LNCaP clone FGC (cell line): ENCODE results near the gene FBXO28.
A peak's percentile ranks its signal among the peaks of the same experiment; 100 is the strongest.

ENCODE experiments used
- DNase-seq: peaks from one replicate; pipeline ENCODE4 v3.0.0-alpha.2; 2011; ENCODE audit warnings: low read depth
- H3K4me3 ChIP-seq: 2 replicates; pipeline ENCODE4 v1.5.1; 2011; ENCODE audit warnings: mild to moderate bottlenecking, low read depth, low read length, control low read depth
- CTCF ChIP-seq: IDR thresholded peaks from 2 replicates; pipeline ENCODE4 v1.5.1; 2012; ENCODE audit warnings: mild to moderate bottlenecking; ENCODE audit not compliant: control insufficient read depth, insufficient read depth; ENCODE audit errors: extremely low read depth

FBXO28 gene

DNA sequence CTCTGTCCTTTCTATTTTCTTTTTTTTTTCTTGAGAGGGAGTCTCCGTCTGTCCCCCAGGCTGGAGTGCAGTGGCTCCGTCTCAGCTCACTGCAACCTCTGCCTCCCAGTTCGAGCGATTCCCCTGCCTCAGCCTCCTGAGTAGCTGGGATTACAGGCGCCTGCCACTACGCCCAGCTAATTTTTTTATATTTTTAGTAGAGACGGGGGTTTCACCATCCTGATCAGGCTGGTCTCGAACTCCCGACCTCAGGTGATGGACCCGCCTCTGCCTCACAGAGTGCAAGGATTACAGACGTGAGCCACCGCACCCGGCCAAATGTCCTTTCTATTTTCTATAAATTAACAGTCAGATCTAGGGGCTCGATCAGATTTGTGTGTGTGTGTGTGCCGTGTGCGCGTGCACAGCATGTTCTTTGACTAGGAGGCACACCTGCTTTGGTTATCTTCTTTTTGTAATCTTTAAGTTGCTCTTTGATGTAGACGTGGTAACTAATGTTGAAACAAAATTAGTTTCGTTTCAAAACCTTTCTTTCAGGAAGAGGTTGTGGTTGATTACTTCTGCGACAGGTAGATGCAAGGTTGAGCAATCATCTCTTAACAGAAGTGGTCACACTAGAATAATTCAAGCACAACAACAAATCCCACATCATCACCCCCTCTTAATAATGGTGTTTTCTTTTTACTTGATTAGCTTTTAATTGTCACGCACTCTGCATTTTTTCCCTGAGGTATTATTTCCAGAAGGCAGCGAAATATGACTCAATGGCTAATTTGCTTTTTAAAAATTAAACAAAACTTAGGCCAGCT lies 68.3 kb downstream of the FBXO28 start:
- peak overlapping the region; percentile 97 for H3K4me3 ChIP-seq
- DNase-seq, result no peak
- TF ChIP-seq CTCF, result no peak

- DNase-seq, result peak; percentile 82
- TF ChIP-seq CTCF, result 0 out of 2 replicates have a peak, but pooled peaks have one; percentile 7
- peak within 1 kb of the TSS; percentile 97 for H3K4me3 ChIP-seq
Observed at GRCh38 chr1:224182866-224183590, 69.1 kb downstream of the FBXO28 start, which contains the start of gene DEGS1. Gene DEGS1, plus strand, starts transcription at chr1:224183240. Its CDS starts 97 bp downstream, at chr1:224183337.

- no peak for DNase-seq
- TF ChIP-seq CTCF, result 0 out of 2 replicates have a peak, but pooled peaks have one; percentile 33
- peak overlapping the region; percentile 97 for H3K4me3 ChIP-seq
Observed at GRCh38 chr1:224183591-224184312, 69.8 kb downstream of the FBXO28 start.

- no peak for TF ChIP-seq CTCF
- peak overlapping the region; percentile 97 for H3K4me3 ChIP-seq
Observed at GRCh38 chr1:224185208-224185607, 71.3 kb downstream of the FBXO28 start.

GRCh38 chr1:224188286-224188685 lies 74.4 kb downstream of the FBXO28 start:
- DNase-seq, result no peak
- no peak for TF ChIP-seq CTCF
- H3K4me3 ChIP-seq, result no peak overlapping the region

More at GRCh38 chr1:224185208-224185607, 71.3 kb downstream of the FBXO28 start:
- DNase-seq, result no peak

DNA sequence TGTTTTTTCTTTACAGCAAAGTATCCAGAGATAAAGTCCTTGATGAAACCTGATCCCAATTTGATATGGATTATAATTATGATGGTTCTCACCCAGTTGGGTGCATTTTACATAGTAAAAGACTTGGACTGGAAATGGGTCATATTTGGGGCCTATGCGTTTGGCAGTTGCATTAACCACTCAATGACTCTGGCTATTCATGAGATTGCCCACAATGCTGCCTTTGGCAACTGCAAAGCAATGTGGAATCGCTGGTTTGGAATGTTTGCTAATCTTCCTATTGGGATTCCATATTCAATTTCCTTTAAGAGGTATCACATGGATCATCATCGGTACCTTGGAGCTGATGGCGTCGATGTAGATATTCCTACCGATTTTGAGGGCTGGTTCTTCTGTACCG lies 75.7 kb downstream of the FBXO28 start:
- H3K4me3 ChIP-seq, result no peak overlapping the region
- no peak for DNase-seq
- TF ChIP-seq CTCF, result no peak
